BE2C (cell line): ENCODE results near the gene HTR7.
"Not testable (repeated sequence)": the region's sequence is repeated elsewhere in the genome, so short reads cannot be mapped to it uniquely, and the experiment has no call there.

ENCODE experiments used
- DNase-seq: peaks from one replicate; pipeline ENCODE4 v3.0.0-alpha.2; 2020
- H3K27me3 ChIP-seq: fragments of 250-450 bp; sonication (Bioruptor Pico); 2 replicates; pipeline ENCODE4 v1.5.1; 2020; ENCODE audit warnings: mild to moderate bottlenecking
- H3K36me3 ChIP-seq: fragments of 250-450 bp; sonication (Bioruptor Pico); 2 replicates; pipeline ENCODE4 v1.5.1; 2020; ENCODE audit warnings: mild to moderate bottlenecking
- H3K4me1 ChIP-seq: fragments of 250-450 bp; sonication (Bioruptor Pico); 2 replicates; pipeline ENCODE4 v1.5.1; 2020
- H3K4me3 ChIP-seq: 2 replicates; pipeline ENCODE4 v1.5.1; 2011; ENCODE audit warnings: low read depth, low read length
- H3K9me3 ChIP-seq: fragments of 250-450 bp; sonication (Bioruptor Pico); 2 replicates; pipeline ENCODE4 v1.5.1; 2020
- TF ChIP-seq, protein P1 (sequence below): IDR thresholded peaks from 2 replicates; pipeline ENCODE4 v1.5.1; 2012; ENCODE audit warnings: mild to moderate bottlenecking, low read depth, low read length

Gene HTR7

DNA sequence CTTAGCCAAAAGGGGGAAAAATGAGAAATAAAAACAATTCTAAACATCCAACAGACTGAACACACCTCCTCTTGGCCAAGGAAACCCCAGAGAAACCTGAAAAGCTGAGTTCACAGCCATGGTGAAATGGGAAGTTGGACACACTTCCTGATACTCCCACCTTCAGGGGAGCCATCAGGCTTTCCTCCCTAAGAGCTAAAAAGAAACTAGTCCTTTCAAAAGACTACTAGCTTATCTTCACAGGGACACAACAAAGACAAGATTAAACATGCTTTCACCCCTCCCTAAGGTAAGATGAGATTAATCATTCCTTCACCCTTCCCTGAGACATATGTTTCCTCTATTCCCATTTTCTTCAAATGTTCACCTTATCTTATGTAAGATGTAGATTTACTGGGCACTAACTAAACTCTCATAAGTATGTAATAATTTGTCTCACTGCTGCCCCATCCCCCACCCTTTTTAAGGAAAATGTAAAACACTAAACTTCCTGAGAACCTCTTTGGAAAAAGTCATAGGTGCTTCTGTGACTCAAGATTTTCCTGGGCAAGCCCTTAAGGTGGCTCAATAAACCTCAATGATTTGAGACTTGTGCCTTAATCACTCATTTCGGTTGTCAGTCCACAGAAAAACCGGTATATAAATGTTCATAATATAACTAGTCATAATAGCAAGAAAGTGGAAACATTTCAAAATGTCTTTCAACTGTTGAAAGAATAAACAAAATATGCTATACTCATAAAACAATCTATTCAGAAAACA lies 40.5 kb downstream of the HTR7 start:
- Histone ChIP-seq H3K4me1 (no peaks in the 10 kb centered on the region), H3K36me3 (no peaks in the 10 kb centered on the region), H3K27me3 (peaks cover 8% of the 10 kb centered on the region), H3K4me3 (no peak overlapping the region), H3K9me3 (no peaks in the 10 kb centered on the region)
- TF ChIP-seq, protein P1, sequence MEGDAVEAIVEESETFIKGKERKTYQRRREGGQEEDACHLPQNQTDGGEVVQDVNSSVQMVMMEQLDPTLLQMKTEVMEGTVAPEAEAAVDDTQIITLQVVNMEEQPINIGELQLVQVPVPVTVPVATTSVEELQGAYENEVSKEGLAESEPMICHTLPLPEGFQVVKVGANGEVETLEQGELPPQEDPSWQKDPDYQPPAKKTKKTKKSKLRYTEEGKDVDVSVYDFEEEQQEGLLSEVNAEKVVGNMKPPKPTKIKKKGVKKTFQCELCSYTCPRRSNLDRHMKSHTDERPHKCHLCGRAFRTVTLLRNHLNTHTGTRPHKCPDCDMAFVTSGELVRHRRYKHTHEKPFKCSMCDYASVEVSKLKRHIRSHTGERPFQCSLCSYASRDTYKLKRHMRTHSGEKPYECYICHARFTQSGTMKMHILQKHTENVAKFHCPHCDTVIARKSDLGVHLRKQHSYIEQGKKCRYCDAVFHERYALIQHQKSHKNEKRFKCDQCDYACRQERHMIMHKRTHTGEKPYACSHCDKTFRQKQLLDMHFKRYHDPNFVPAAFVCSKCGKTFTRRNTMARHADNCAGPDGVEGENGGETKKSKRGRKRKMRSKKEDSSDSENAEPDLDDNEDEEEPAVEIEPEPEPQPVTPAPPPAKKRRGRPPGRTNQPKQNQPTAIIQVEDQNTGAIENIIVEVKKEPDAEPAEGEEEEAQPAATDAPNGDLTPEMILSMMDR = no peak
- no peak for DNase-seq

DNA sequence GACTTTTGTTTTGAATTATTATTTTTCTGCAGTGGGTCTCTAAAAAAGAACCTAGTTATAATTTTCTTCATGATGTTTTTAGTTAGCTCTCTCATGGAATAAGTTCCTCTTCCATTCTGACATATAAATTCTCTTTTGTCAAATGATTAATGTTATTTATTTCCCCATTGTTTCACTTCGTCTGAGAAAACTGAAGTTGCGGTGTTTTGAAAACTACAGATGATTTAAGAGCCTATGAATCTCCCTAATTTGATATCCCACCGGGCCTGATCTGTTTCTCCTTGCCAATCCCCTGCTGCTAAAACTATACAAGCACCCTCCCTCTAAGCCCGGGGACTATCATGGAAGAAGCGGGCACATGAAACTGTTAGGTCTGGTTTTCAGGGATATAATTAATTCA lies 41.4 kb downstream of the HTR7 start:
- DNase-seq = no peak
- H3K4me1 ChIP-seq = no peaks in the 10 kb centered on the region
- no peaks in the 10 kb centered on the region for H3K36me3 ChIP-seq
- no peaks in the 10 kb centered on the region for H3K9me3 ChIP-seq
- H3K27me3 ChIP-seq = peaks cover 8% of the 10 kb centered on the region
- no peak overlapping the region for H3K4me3 ChIP-seq
- TF ChIP-seq, protein P1 = no peak

DNA sequence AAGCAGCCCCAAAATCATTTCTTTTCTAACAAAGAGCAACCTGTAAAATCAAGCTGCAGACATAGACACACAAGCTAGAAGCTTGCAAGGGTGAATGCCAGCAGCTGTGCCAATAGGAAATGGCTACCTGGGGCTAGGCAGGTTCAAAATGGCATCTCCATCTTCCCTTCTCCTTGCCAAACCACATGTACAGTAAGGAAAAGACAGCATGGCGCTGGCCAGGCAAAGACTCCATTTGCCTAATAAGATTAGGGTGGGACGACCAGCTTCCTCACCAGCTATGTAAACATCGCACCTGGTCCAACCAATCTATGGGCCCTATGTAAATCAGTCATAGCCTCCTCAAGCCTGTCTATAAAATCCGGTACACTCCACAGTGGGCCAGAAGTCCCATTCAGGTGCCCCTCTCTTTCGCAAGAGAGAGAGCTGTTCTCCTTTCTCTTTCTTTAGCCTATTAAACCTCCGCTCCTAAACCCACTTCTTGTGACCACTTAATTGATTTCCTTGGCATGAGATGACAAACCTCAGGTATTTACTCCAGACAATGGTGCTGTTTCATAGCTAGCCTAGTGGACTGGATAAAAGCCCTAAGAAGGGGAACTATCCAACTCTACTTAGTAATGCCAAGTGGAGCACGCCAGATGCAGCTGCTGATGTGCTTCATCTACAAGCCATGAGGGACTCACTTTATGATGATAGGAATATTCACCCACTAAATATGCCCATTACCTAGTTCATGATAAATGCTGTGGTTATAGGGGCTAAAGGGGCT lies 44.1 kb downstream of the HTR7 start:
- Histone ChIP-seq H3K4me3 (no peak overlapping the region), H3K9me3 (no peaks in the 10 kb centered on the region), H3K4me1 (no peaks in the 10 kb centered on the region), H3K27me3 (peaks cover 8% of the 10 kb centered on the region), H3K36me3 (no peaks in the 10 kb centered on the region)
- TF ChIP-seq, protein P1 = no peak
- no peak for DNase-seq

DNA sequence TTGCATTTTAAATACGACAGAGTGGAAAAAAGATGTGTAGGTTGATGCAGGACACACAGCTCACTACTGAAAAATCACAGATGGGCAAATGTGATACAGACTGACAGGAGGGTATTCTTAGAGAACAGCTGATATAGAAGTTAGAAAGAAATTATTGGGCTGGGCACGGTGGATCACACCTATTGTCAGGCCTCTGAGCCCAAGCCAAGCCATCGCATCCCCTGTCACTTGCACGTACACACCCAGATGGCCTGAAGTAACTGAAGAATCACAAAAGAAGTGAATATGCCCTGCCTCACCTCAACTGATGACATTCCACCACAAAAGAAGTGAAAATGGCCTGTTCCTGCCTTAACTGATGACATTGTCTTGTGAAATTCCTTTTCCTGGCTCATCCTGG lies 50.7 kb downstream of the HTR7 start:
- H3K9me3 ChIP-seq = not testable (repeated sequence)

DNA sequence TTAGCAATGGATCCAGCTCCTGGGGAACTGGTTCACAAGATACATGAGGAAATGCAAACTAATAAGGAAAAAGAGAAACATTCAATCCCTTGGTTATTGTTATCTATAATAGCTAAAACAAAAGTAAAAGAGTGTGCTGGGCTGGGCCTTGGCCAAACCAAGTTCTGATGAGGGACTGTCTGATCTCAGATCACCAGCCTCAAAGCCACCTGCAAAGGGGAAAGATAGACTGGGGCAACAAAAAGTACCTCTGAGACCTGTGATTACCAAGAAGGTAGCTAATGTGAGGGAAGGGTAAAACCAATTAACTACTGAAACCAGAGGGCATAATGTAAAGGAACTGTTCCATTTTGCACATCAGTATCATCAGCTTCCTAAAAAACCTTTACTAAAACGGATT lies 51.2 kb downstream of the HTR7 start:
- DNase-seq = no peak
- TF ChIP-seq, protein P1 = no peak
- Histone ChIP-seq H3K27me3 (peaks cover 14% of the 10 kb centered on the region; the same call in 1 of the 2 replicates), H3K9me3 (no peaks in the 10 kb centered on the region), H3K36me3 (no peaks in the 10 kb centered on the region), H3K4me1 (no peaks in the 10 kb centered on the region), H3K4me3 (no peak overlapping the region)

More for the DNA sequence above, 50.7 kb downstream of the HTR7 start:
- H3K4me1 ChIP-seq, H3K36me3 ChIP-seq, DNase-seq, H3K4me3 ChIP-seq: not testable (repeated sequence)
- H3K27me3 ChIP-seq = peaks cover 14% of the 10 kb centered on the region; the same call in 1 of the 2 replicates

DNA sequence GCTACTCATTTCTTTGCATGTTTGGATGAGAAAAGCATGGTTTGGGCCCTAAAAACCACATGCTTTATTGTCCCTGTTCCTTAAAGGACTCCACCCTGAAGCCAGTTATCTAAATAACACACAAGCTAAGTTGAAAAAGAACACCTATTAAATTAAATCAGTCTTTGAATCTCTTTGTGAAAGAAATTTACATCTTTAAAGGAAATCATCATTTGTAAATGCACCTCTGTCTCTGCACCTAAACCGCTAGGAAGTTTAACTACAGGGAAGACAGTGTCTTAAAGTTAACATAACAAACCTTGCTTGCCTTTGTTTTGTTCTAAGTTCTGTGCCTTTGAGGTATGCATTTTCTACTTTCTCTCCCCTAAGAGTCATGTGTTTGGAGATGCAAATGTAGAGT lies 52.6 kb downstream of the HTR7 start:
- Histone ChIP-seq H3K4me3 (no peak overlapping the region), H3K36me3 (no peaks in the 10 kb centered on the region), H3K9me3 (no peaks in the 10 kb centered on the region), H3K27me3 (peaks cover 14% of the 10 kb centered on the region; the same call in 1 of the 2 replicates), H3K4me1 (no peaks in the 10 kb centered on the region)
- no peak for DNase-seq
- TF ChIP-seq, protein P1 = no peak
